NCI-H1694 (cell line): Measurements from ENCODE around the gene PRAME.
A peak's percentile ranks its signal among the peaks of the same experiment; 100 is the strongest.
"Not testable (repeated sequence)": the region's sequence is repeated elsewhere in the genome, so short reads cannot be mapped to it uniquely, and the experiment has no call there.

Experiments
- DNase-seq: peaks from one replicate; lab custom pipeline; 2025; lab: John Stamatoyannopoulos, UW

The PRAME gene

GRCh38 chr22:22520667-22521602 is 38.1 kb downstream of the PRAME start:
- DNase-seq: no peak

GRCh38 chr22:22520020-22520656 is 38.9 kb downstream of the PRAME start, which contains the start of gene ZNF280A:
Gene ZNF280A, minus strand, starts transcription at chr22:22520270. Its CDS starts 4,640 bp downstream, at chr22:22515630.
- no peak for DNase-seq

- DNase-seq: no peak
Observed at GRCh38 chr22:22519591-22519990, 39.5 kb downstream of the PRAME start.

- DNase-seq: no peak
Observed at GRCh38 chr22:22516992-22517391, 42.1 kb downstream of the PRAME start.

- no peak for DNase-seq
Observed at GRCh38 chr22:22515890-22516289, 43.2 kb downstream of the PRAME start.

- DNase-seq: peak; percentile 20
Observed at GRCh38 chr22:22514431-22514830, 44.6 kb downstream of the PRAME start.

- DNase-seq: no peak
Observed at GRCh38 chr22:22513619-22514018, 45.4 kb downstream of the PRAME start.

GRCh38 chr22:22512951-22513350 is 46.1 kb downstream of the PRAME start:
- no peak for DNase-seq

GRCh38 chr22:22510833-22511232 is 48.2 kb downstream of the PRAME start:
- not testable (repeated sequence) for DNase-seq

GRCh38 chr22:22509912-22510311 is 49.2 kb downstream of the PRAME start:
- DNase-seq: not testable (repeated sequence)

- DNase-seq: peak; percentile 36
Observed at GRCh38 chr22:22508274-22509176, 50.5 kb downstream of the PRAME start, which contains the start of gene ZNF280B. Gene ZNF280B, minus strand, starts transcription at chr22:22508742. Its CDS starts 19,344 bp downstream, at chr22:22489398.

GRCh38 chr22:22507743-22508273 is 51.3 kb downstream of the PRAME start:
- DNase-seq: no peak

DNA sequence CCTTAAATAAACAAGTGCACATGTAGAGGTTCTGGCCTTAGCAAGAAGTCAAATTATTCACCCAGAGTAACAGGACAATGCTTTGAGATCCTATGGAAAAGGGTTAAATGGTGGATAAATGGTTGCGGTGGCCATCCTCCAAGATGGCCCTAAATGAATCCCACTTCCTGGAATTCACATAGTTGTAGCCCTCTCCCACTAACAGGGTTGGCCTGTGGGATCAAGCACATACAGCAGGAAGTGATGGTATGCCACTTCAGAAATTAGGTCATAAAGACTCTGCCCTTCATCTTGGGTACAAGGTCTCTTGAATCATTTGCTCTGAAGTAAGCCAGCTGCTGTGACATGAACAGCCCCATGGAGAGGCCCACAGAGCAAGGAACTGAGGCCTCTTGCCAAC is 52.3 kb downstream of the PRAME start:
- DNase-seq: no peak

- no peak for DNase-seq
Observed at GRCh38 chr22:22498267-22498666, 60.8 kb downstream of the PRAME start.
